Measurements from ENCODE around the gene HEBP2. TPM values are rescaled to one million over a fixed set of nuclear protein-coding genes. Genes with fewer than 3 reads are reported as not detected.
A peak's percentile ranks its signal among the peaks of the same experiment; 100 is the strongest.

The HEBP2 gene
- total and polyA plus RNA-seq, 2 of the 13 experiments (the other 11 are each of a cell fraction or from before 2014, with no cell fraction given) = 16.0 to 72.8 TPM

DNA sequence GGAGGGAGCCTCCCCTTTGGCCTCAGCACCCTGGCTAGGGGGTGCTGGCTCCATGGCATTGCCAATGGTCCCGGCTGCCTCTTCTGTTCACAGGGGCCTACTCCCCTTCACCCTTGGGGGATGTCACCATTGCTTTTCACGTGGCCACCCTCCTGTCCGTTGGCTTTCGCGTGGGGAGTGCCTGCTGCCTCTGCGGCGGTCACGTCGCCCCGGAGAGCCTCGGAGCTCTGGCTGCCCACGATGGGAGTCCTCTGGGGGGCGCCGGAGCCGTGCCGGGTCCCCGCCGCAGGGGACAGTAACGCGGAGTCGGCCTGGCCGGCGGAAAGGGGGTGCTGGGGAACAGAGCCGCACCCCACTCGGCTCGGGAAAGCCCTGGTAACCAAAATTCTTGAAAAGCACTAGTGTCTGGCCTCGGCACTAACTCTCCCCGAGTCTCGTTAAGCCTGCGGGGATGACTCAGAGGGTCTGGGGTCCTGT is 661 bp upstream of the HEBP2 start (continued):
- TF ChIP-seq, protein P1, sequence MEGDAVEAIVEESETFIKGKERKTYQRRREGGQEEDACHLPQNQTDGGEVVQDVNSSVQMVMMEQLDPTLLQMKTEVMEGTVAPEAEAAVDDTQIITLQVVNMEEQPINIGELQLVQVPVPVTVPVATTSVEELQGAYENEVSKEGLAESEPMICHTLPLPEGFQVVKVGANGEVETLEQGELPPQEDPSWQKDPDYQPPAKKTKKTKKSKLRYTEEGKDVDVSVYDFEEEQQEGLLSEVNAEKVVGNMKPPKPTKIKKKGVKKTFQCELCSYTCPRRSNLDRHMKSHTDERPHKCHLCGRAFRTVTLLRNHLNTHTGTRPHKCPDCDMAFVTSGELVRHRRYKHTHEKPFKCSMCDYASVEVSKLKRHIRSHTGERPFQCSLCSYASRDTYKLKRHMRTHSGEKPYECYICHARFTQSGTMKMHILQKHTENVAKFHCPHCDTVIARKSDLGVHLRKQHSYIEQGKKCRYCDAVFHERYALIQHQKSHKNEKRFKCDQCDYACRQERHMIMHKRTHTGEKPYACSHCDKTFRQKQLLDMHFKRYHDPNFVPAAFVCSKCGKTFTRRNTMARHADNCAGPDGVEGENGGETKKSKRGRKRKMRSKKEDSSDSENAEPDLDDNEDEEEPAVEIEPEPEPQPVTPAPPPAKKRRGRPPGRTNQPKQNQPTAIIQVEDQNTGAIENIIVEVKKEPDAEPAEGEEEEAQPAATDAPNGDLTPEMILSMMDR (CRISPR knock-in tag; IDR thresholded peaks at IDR 0.05) = peak; percentile 90
- TF ChIP-seq ZNF724P (CRISPR knock-in tag; IDR thresholded peaks at IDR 0.05; ENCODE audit: borderline replicate concordance) (0 out of 2 replicates have a peak, but pooled peaks have one; percentile 49), ZFP41 (CRISPR knock-in tag; IDR thresholded peaks at IDR 0.05; ENCODE audit: borderline replicate concordance) (no peak), ZNF382 (CRISPR knock-in tag; IDR thresholded peaks at IDR 0.05; ENCODE audit: borderline replicate concordance) (no peak), RNF2 (conservative IDR thresholded peaks at IDR 0.05; ENCODE audit: low read depth) (no peak), ZMAT3 (CRISPR knock-in tag; conservative IDR thresholded peaks at IDR 0.05) (peak; percentile 19; the same call in 1 of the 2 replicates), TEAD3 (CRISPR knock-in tag; optimal IDR thresholded peaks at IDR 0.05; ENCODE audit: borderline replicate concordance) (no peak), MAFK (conservative IDR thresholded peaks at IDR 0.05 in 1 of 2, IDR thresholded peaks at IDR 0.05 in 1 of 2; ENCODE audit: low read length in 2 of 2) (no peak), NR2F1 (CRISPR knock-in tag; IDR thresholded peaks at IDR 0.05) (no peak), KLF16 (CRISPR knock-in tag; IDR thresholded peaks at IDR 0.05) (0 out of 4 replicates have a peak, but pooled peaks of 1 of the 2 experiments have one; percentile 55), GZF1 (CRISPR knock-in tag; IDR thresholded peaks at IDR 0.05) (0 out of 2 replicates have a peak, but pooled peaks have one; percentile 62), ZNF33A (CRISPR knock-in tag; IDR thresholded peaks at IDR 0.05; ENCODE audit: borderline replicate concordance) (0 out of 2 replicates have a peak, but pooled peaks have one; percentile 66), ZFAT (CRISPR knock-in tag; conservative IDR thresholded peaks at IDR 0.05) (no peak), ZNF317 (CRISPR knock-in tag; IDR thresholded peaks at IDR 0.05) (no peak), GTF2F1 (IDR thresholded peaks at IDR 0.05; ENCODE audit: low read length) (no peak), AGO1 (IDR thresholded peaks at IDR 0.05; ENCODE audit: low read depth, low read length, poor library complexity, severe bottlenecking) (peak; percentile 66), TAF1 (CRISPR knock-in tag; IDR thresholded peaks at IDR 0.05) (no peak), ZNF749 (CRISPR knock-in tag; IDR thresholded peaks at IDR 0.05; ENCODE audit: borderline replicate concordance) (no peak)
- TF ChIP-seq, protein P2, sequence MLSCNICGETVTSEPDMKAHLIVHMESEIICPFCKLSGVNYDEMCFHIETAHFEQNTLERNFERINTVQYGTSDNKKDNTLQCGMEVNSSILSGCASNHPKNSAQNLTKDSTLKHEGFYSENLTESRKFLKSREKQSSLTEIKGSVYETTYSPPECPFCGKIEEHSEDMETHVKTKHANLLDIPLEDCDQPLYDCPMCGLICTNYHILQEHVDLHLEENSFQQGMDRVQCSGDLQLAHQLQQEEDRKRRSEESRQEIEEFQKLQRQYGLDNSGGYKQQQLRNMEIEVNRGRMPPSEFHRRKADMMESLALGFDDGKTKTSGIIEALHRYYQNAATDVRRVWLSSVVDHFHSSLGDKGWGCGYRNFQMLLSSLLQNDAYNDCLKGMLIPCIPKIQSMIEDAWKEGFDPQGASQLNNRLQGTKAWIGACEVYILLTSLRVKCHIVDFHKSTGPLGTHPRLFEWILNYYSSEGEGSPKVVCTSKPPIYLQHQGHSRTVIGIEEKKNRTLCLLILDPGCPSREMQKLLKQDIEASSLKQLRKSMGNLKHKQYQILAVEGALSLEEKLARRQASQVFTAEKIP (CRISPR knock-in tag; IDR thresholded peaks at IDR 0.05; ENCODE audit: borderline replicate concordance) = no peak
- TF ChIP-seq, protein P3, sequence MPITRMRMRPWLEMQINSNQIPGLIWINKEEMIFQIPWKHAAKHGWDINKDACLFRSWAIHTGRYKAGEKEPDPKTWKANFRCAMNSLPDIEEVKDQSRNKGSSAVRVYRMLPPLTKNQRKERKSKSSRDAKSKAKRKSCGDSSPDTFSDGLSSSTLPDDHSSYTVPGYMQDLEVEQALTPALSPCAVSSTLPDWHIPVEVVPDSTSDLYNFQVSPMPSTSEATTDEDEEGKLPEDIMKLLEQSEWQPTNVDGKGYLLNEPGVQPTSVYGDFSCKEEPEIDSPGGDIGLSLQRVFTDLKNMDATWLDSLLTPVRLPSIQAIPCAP (CRISPR knock-in tag; IDR thresholded peaks at IDR 0.05; ENCODE audit: low read depth) = no peak
- TF ChIP-seq, protein P4, sequence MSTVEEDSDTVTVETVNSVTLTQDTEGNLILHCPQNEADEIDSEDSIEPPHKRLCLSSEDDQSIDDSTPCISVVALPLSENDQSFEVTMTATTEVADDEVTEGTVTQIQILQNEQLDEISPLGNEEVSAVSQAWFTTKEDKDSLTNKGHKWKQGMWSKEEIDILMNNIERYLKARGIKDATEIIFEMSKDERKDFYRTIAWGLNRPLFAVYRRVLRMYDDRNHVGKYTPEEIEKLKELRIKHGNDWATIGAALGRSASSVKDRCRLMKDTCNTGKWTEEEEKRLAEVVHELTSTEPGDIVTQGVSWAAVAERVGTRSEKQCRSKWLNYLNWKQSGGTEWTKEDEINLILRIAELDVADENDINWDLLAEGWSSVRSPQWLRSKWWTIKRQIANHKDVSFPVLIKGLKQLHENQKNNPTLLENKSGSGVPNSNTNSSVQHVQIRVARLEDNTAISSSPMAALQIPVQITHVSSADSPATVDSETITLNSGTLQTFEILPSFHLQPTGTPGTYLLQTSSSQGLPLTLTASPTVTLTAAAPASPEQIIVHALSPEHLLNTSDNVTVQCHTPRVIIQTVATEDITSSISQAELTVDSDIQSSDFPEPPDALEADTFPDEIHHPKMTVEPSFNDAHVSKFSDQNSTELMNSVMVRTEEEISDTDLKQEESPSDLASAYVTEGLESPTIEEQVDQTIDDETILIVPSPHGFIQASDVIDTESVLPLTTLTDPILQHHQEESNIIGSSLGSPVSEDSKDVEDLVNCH (CRISPR knock-in tag; IDR thresholded peaks at IDR 0.05) = no peak
- TF ChIP-seq, protein P5, sequence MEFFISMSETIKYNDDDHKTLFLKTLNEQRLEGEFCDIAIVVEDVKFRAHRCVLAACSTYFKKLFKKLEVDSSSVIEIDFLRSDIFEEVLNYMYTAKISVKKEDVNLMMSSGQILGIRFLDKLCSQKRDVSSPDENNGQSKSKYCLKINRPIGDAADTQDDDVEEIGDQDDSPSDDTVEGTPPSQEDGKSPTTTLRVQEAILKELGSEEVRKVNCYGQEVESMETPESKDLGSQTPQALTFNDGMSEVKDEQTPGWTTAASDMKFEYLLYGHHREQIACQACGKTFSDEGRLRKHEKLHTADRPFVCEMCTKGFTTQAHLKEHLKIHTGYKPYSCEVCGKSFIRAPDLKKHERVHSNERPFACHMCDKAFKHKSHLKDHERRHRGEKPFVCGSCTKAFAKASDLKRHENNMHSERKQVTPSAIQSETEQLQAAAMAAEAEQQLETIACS (CRISPR knock-in tag; IDR thresholded peaks at IDR 0.05) = no peak
